AG08396 (cell line): ENCODE data around the gene MACO1.

ENCODE experiments used
- DNase-seq: peaks from one replicate; pipeline ENCODE4 v3.0.0; 2012; ENCODE audit warnings: low spot score, mixed read lengths

MACO1 gene

DNA sequence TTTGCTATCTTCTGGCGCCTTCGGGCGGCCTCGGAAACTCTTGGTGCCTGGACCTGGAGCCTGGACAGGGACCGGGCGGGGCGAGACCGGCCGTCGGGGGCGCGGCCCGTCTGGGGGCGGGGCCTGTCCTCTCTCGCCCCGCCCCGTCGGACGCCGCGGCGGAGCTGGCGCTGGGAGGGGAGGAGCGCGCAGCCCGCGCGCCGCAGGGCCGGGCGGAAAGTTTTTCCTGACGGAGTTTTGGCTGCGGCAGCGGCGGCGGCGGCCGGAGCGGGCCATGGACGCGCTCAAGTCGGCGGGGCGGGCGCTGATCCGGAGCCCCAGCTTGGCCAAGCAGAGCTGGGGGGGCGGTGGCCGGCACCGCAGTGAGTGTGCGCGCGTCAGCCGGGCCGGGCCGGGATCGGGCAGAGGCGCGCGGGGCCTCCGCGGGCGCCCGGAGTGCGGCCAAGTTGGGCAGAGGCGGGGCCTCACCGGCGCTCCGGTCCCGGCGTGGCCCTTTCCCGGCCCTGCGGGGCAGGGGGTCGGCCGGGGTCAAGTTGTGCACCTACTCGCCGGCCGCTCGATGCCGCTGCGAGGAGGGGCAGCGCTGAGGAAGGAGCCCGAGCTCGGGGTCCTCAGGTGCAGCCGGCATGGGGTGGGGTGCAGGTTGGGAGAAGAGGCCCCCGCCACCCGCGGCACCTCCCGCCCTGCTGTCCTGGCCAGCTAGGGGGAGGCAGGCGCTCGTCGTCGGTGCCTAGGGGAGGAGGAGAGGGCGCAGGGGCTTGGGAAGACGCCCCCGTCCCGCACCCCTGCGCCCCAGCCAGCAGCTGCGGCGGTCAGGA, 112.9 kb downstream of the MACO1 start, which contains the start of gene LDLRAP1:
LDLRAP1 (plus strand) TSS at position 182 of the 818 bp plus-strand sequence; CDS start at position 275, 93 bp downstream.
- DNase-seq: peak; percentile 96

DNA sequence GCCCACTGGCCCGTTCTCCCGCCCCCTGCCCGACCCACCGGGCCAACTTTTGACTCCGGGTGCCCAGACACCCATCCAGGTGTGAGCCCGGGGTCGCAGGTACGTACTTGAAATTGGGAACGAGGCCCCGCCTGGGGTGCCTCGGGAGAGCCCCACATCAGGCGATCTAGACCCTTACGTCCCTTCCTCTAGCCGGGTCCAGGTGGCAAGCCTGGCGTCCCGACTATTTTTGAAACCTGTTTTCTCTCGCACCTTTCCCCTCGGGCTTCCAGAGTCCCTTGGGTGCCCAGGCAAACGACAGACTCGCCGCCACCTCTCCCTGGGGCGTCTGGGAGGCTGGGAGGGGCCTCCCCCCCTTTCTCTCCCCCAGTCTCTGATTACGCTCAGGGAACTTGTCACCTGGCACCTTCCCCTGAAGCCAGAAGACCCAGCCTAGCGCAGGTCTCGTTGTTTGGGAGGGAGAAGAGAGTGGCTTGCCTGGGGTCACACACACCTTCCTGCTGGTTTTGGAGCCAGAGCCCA, 113.6 kb downstream of the MACO1 start:
- no peak for DNase-seq

- DNase-seq: peak; percentile 49
Measured at GRCh38 chr1:25544819-25545218, 114.1 kb downstream of the MACO1 start.

GRCh38 chr1:25545767-25546166, 115.1 kb downstream of the MACO1 start:
- no peak for DNase-seq

GRCh38 chr1:25546193-25546592, 115.5 kb downstream of the MACO1 start:
- DNase-seq: no peak

GRCh38 chr1:25548601-25549000, 117.9 kb downstream of the MACO1 start:
- DNase-seq: no peak

- DNase-seq: no peak
Measured at GRCh38 chr1:25549273-25550154, 118.8 kb downstream of the MACO1 start.
